ENCODE measurements around the gene TDRD3.
A peak's percentile ranks its signal among the peaks of the same experiment; 100 is the strongest.
"Not testable (repeated sequence)": the region's sequence is repeated elsewhere in the genome, so short reads cannot be mapped to it uniquely, and the experiment has no call there.

Gene TDRD3

GRCh38 chr13:60396783-60397703 is at the start of gene TDRD3:
Gene TDRD3, plus strand, starts transcription at chr13:60397220. Its CDS starts 145 bp downstream, at chr13:60397365.
- DNase-seq (ENCODE audit: low spot score), result peak; percentile 89

- no peak for DNase-seq (ENCODE audit: low spot score)
Measured at GRCh38 chr13:60347690-60348089, 49.3 kb upstream of the TDRD3 start.

GRCh38 chr13:60348097-60348496 is 48.9 kb upstream of the TDRD3 start:
- DNase-seq (ENCODE audit: low spot score), result no peak

GRCh38 chr13:60351326-60351725 is 45.7 kb upstream of the TDRD3 start:
- DNase-seq (ENCODE audit: low spot score), result no peak

GRCh38 chr13:60351855-60352615 is 45.0 kb upstream of the TDRD3 start:
- no peak for DNase-seq (ENCODE audit: low spot score)

GRCh38 chr13:60352644-60353043 is 44.4 kb upstream of the TDRD3 start:
- no peak for DNase-seq (ENCODE audit: low spot score)

GRCh38 chr13:60355056-60355455 is 42.0 kb upstream of the TDRD3 start:
- no peak for DNase-seq (ENCODE audit: low spot score)

GRCh38 chr13:60356970-60357369 is 40.0 kb upstream of the TDRD3 start:
- no peak for DNase-seq (ENCODE audit: low spot score)

- no peak for DNase-seq (ENCODE audit: low spot score)
Measured at GRCh38 chr13:60358453-60358852, 38.6 kb upstream of the TDRD3 start.

GRCh38 chr13:60363288-60363687 is 33.7 kb upstream of the TDRD3 start:
- no peak for DNase-seq (ENCODE audit: low spot score)

GRCh38 chr13:60369242-60369641 is 27.8 kb upstream of the TDRD3 start:
- DNase-seq (ENCODE audit: low spot score), result no peak

- no peak for DNase-seq (ENCODE audit: low spot score)
Measured at GRCh38 chr13:60370343-60370742, 26.7 kb upstream of the TDRD3 start.

- DNase-seq (ENCODE audit: low spot score), result no peak
Measured at GRCh38 chr13:60372141-60372540, 24.9 kb upstream of the TDRD3 start.

- DNase-seq (ENCODE audit: low spot score), result not testable (repeated sequence)
Measured at GRCh38 chr13:60379282-60379681, 17.7 kb upstream of the TDRD3 start.

GRCh38 chr13:60379837-60380565 is 17.0 kb upstream of the TDRD3 start:
- DNase-seq (ENCODE audit: low spot score), result no peak

GRCh38 chr13:60384911-60385310 is 12.1 kb upstream of the TDRD3 start:
- DNase-seq (ENCODE audit: low spot score), result no peak

GRCh38 chr13:60386250-60386649 is 10.8 kb upstream of the TDRD3 start:
- DNase-seq (ENCODE audit: low spot score), result no peak

GRCh38 chr13:60392131-60392530 is 4.9 kb upstream of the TDRD3 start:
- DNase-seq (ENCODE audit: low spot score), result no peak

- DNase-seq (ENCODE audit: low spot score), result peak; percentile 92
Measured at GRCh38 chr13:60395971-60396782, 843 bp upstream of the TDRD3 start.

GRCh38 chr13:60397704-60398378 is 821 bp downstream of the TDRD3 start:
- DNase-seq (ENCODE audit: low spot score), result peak; percentile 85

GRCh38 chr13:60398379-60398891 is 1.4 kb downstream of the TDRD3 start:
- DNase-seq (ENCODE audit: low spot score), result no peak

Data from ecto neural progenitor cell (in vitro differentiated cells).